Retinal pigment epithelial cell (primary cell): Measurements from ENCODE around the gene XIRP2.
"Not testable (repeated sequence)": the region's sequence is repeated elsewhere in the genome, so short reads cannot be mapped to it uniquely, and the experiment has no call there.

ENCODE experiments used
- DNase-seq: peaks from one replicate; pipeline ENCODE4 v3.0.0-alpha.2; 2010; ENCODE audit warnings: low read depth
- H3K4me3 ChIP-seq: 2 replicates; pipeline ENCODE4 v1.5.1; 2011; ENCODE audit warnings: mild to moderate bottlenecking, low read length, control low read depth, moderate library complexity
- TF ChIP-seq, protein P1 (sequence below): conservative IDR thresholded peaks from 2 replicates; pipeline ENCODE4 v1.5.1; 2011; ENCODE audit warnings: low read depth, low read length, control low read depth, inconsistent platforms

XIRP2 gene

DNA sequence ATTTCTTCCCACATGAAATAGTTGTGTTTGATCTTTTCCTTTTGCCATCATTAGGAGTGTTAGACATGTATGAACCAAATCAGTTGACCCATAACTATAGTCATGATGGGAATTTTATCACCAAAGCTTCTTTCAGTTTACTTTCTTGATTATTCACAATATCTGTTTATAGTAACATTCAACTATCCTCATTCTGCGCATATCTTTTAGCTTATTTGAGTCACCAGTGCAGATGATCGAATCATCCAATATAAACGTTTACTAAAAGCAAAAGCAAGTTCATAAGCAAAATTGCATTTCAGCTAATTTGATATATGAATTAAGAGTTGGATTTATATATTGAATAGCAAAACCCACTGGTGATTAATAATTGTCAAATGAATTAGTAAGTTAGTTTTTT is 216.4 kb downstream of the XIRP2 start:
- TF ChIP-seq, protein P1, sequence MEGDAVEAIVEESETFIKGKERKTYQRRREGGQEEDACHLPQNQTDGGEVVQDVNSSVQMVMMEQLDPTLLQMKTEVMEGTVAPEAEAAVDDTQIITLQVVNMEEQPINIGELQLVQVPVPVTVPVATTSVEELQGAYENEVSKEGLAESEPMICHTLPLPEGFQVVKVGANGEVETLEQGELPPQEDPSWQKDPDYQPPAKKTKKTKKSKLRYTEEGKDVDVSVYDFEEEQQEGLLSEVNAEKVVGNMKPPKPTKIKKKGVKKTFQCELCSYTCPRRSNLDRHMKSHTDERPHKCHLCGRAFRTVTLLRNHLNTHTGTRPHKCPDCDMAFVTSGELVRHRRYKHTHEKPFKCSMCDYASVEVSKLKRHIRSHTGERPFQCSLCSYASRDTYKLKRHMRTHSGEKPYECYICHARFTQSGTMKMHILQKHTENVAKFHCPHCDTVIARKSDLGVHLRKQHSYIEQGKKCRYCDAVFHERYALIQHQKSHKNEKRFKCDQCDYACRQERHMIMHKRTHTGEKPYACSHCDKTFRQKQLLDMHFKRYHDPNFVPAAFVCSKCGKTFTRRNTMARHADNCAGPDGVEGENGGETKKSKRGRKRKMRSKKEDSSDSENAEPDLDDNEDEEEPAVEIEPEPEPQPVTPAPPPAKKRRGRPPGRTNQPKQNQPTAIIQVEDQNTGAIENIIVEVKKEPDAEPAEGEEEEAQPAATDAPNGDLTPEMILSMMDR: no peak
- H3K4me3 ChIP-seq: no peak overlapping the region
- DNase-seq: no peak

DNA sequence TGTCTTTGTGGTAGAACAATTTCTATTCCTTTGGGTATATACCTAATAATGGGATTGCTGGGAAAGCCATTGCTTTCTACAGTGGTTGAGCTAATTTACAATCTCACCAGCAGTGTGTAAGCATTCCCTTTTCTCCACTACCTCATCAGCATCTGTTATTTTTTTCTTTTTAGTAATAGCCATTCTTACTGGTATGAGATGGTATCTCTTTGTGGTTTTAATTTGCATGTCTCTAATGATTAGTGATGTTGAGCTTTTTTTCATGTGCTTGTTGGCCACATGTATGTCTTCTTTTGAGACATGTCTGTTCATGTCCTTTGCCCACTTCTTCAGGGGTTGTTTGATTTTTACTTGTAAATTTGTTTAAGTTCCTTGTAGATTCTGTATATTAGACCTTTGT is 221.4 kb downstream of the XIRP2 start:
- not testable (repeated sequence) for DNase-seq, H3K4me3 ChIP-seq

DNA sequence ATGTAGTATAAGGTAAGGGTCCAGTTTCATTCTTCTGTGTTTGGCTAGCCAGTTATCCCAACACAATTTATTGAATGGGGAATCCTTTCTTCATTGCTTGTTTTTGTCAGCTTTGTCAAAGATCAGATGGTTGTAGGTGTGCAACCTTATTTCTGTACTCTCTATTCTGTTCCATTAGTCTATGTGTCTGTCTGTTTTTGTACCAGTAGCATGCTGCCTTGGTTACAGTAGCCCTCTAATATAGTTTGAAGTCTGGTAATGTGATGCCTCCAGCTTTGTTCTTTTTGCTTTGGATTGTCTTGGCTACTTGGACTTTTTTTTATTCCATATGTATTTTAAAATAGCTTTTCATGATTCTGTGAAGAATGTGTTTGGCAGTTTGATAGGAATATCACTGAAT is 222.1 kb downstream of the XIRP2 start:
- no peak overlapping the region for H3K4me3 ChIP-seq
- TF ChIP-seq, protein P1: no peak
- no peak for DNase-seq

DNA sequence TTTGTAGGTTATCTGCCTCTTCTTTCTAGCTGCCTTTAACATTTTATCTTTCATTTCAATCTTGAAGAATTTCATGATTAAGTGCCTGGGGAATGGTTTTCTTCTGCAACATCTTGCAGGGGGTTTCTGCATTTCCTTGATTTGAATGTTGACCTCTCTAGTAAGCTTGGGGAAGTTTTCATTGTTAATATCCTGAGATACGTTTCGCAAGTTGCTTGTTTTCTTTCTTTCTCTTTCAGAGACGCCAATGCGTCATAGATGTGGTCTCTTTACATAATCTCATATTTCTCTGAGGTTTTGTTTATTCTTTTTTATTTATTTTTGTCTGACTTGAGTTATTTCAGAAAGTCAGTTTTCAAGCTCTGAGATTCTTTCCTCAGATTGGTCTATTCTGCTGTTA is 225.7 kb downstream of the XIRP2 start:
- DNase-seq: no peak
- TF ChIP-seq, protein P1: no peak
- no peak overlapping the region for H3K4me3 ChIP-seq

DNA sequence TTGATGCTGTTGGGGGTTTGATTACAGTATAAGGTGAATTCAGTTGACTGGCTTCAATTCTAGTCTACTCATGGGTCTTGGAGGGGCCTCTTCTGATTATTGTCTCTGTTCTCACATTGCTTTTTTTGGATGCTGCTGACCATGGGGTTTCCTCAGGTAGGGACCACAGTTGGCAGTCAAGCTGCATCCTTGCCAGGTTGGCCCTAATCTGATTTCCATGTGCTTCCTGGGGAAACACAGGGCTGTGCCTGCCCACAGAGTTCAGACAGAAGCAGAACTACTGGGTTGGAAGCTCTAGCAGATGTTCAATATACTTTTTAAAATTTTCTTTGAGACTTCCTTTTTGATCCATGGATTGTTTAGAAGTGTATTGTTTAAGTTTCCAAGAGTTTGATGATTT is 227.3 kb downstream of the XIRP2 start:
- TF ChIP-seq, protein P1: no peak
- H3K4me3 ChIP-seq: no peak overlapping the region
- DNase-seq: no peak

DNA sequence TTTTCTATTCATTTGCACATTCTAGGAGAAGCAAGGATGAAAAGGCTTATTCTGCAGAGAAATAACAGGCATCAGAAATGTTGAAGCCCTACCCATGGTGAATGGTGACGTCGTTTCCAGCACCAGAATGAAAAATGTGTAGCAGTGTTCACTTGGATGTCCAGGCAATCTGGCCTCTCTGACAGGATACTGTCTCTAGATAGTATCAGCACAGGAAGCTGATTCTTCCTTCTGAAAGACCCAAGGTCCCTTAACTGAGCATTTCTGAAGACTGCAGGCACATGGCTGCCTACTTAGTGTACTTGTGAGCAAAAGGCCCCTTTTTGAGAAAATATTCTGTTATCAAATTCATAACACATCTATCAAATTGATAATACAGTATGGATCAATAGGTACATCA is 234.1 kb downstream of the XIRP2 start:
- TF ChIP-seq, protein P1: no peak
- H3K4me3 ChIP-seq: no peak overlapping the region
- DNase-seq: no peak

DNA sequence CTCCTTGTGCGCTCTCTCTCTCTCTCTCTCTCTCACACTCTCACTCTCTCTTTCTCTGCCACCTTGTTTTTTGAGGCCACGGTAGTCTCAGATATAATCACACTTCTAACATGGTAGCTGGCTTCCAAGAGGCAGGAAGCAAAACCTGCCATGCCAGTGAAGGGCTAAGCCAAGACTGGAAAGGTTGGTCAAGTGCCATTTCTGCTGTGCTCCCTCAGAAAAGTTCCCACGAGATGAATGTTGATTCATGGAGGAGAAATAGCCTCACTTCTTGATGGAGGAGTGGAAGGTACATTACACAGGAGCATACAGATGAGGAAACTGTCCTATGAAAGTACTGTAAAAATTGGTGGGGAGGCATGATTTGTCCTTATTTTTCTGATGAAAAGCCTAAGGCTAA is 237.9 kb downstream of the XIRP2 start:
- no peak overlapping the region for H3K4me3 ChIP-seq
- TF ChIP-seq, protein P1: no peak

DNA sequence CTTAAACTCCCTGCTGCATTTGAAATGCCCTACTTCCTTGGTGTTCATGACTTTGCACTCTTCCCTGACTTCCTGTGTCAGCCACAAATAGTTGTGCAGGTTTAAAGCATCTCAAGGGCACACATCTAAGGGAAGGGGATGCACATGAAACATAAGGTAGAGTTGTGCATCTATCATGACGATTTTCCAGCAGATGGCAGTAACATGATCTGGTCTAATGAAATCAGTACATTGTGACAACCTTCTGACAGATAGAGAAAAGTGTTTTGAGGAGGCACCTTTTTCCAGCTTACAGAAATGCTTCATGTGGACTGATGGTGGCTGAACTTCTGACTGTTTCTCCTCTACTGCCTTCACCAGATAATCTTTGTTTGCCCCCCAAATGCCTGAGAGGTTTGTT is 238.9 kb downstream of the XIRP2 start:
- TF ChIP-seq, protein P1: no peak
- H3K4me3 ChIP-seq: no peak overlapping the region
- no peak for DNase-seq

More for the DNA sequence above, 237.9 kb downstream of the XIRP2 start:
- DNase-seq: no peak
